HepG2 (cell line): ENCODE results near the gene CEBPB. TPM values are rescaled to one million over a fixed set of nuclear protein-coding genes. Genes with fewer than 3 reads are reported as not detected.

Experiments
- AKAP8 ChIP-seq: sonication (generic); formaldehyde crosslinking; IDR thresholded peaks from 2 replicates; pipeline ENCODE4 v1.5.1; 2020; ENCODE audit warnings: mild to moderate bottlenecking, missing genetic modification reagents
- CEBPZ ChIP-seq: IDR thresholded peaks from 2 replicates; pipeline ENCODE4 v1.6.1; 2012; ENCODE audit warnings: low read length, improper control_type of control experiment
- CHCHD3 ChIP-seq: sonication (generic); formaldehyde crosslinking; IDR thresholded peaks from 2 replicates; pipeline ENCODE4 v1.8.0; 2022; ENCODE audit warnings: mild to moderate bottlenecking, missing genetic modification reagents, moderate library complexity
- CTCF ChIP-seq: sonication (generic); formaldehyde crosslinking; IDR thresholded peaks from 2 replicates; pipeline ENCODE4 v1.5.0; 2020; ENCODE audit warnings: mild to moderate bottlenecking, missing genetic modification reagents, moderate library complexity
- GFI1 ChIP-seq: sonication (generic); formaldehyde crosslinking; IDR thresholded peaks from 2 replicates; pipeline ENCODE4 v1.5.0; 2020; ENCODE audit warnings: missing genetic modification reagents, mild to moderate bottlenecking, borderline replicate concordance
- GMEB2 ChIP-seq: IDR thresholded peaks from 2 replicates; pipeline ENCODE4 v1.6.1; 2016; ENCODE audit warnings: missing biosample characterization, missing genetic modification reagents, low read depth
- KDM3A ChIP-seq: IDR thresholded peaks from 2 replicates; pipeline ENCODE4 v1.6.1; 2018; ENCODE audit warnings: low read depth, missing compliant biosample characterization
- KDM5A ChIP-seq: fragments of 200-600 bp; sonication (generic); IDR thresholded peaks from 2 replicates; pipeline ENCODE4 v1.7.0; 2018; ENCODE audit warnings: antibody characterized with exemption, mild to moderate bottlenecking, low read length, borderline replicate concordance
- MAF1 ChIP-seq: sonication (generic); formaldehyde crosslinking; IDR thresholded peaks from 2 replicates; pipeline ENCODE4 v1.5.0; 2020; ENCODE audit warnings: missing genetic modification reagents, borderline replicate concordance
- SIN3A ChIP-seq: IDR thresholded peaks from 2 replicates; pipeline ENCODE4 v1.6.1; 2011; ENCODE audit warnings: low read depth, mild to moderate bottlenecking, control low read depth, low read length, borderline replicate concordance
- TCF7L2 ChIP-seq: IDR thresholded peaks from 2 replicates; pipeline ENCODE4 v1.6.1; 2011; ENCODE audit warnings: mild to moderate bottlenecking, low read depth, low read length, moderate library complexity
- ZBTB10 ChIP-seq: sonication (generic); formaldehyde crosslinking; IDR thresholded peaks from 2 replicates; pipeline ENCODE4 v1.4.0; 2020; ENCODE audit warnings: missing genetic modification reagents, borderline replicate concordance
- ZNF33B ChIP-seq: sonication (generic); formaldehyde crosslinking; IDR thresholded peaks from 2 replicates; pipeline ENCODE4 v1.5.1; 2020; ENCODE audit warnings: mild to moderate bottlenecking, missing genetic modification reagents
- ZNF496 ChIP-seq: sonication (generic); formaldehyde crosslinking; IDR thresholded peaks from 2 replicates; pipeline ENCODE4 v1.8.1; 2023; ENCODE audit warnings: mild to moderate bottlenecking, moderate library complexity, missing genetic modification reagents; ENCODE audit not compliant: insufficient replicate concordance
- ZNF558 ChIP-seq: sonication (generic); formaldehyde crosslinking; IDR thresholded peaks from 2 replicates; pipeline ENCODE4 v1.9.0; 2022; ENCODE audit warnings: mild to moderate bottlenecking, missing genetic modification reagents, borderline replicate concordance
- polyA plus RNA-seq, 8 experiments: library from polyadenylated mRNA; depleted of rRNA in 3 of 8; stranded (reverse) in 7 of 8; unstranded in 1 of 8; fragments of >200 nt; fragmentation: Illumina TruSeq in 4 of 8; extraction: Trizol in 4 of 8; gene quantifications; 2 replicates each; pipeline versions ENCODE4 v1.2.1 to v1.2.3, GENCODE V29; 2011 to 2016; ENCODE audit warnings: low read depth in 4 of 8, missing spikeins in 1 of 8, mixed read lengths in 1 of 8; ENCODE audit not compliant: insufficient read depth in 1 of 8
- total RNA-seq, 5 experiments: library from RNA; depleted of rRNA; stranded (reverse); fragments of >200 nt; fragmentation: Illumina TruSeq; extraction: Trizol; gene quantifications; 2 replicates each; pipeline ENCODE4 v1.2.3, GENCODE V29; 2016; ENCODE audit warnings: low read depth in 1 of 5
- TF ChIP-seq, protein P1 (sequence below): sonication (generic); formaldehyde crosslinking; IDR thresholded peaks from 2 replicates; pipeline ENCODE4 v1.9.0; 2021; ENCODE audit warnings: missing genetic modification reagents, borderline replicate concordance
- TF ChIP-seq, protein P2 (sequence below): sonication (generic); formaldehyde crosslinking; IDR thresholded peaks from 2 replicates; pipeline ENCODE4 v1.5.0; 2020; ENCODE audit warnings: missing genetic modification reagents, mild to moderate bottlenecking, borderline replicate concordance

Gene CEBPB
- total and polyA plus RNA-seq, 2 of the 13 experiments (the other 11 are each of a cell fraction or from before 2014, with no cell fraction given) = 18.5 to 28.2 TPM

DNA sequence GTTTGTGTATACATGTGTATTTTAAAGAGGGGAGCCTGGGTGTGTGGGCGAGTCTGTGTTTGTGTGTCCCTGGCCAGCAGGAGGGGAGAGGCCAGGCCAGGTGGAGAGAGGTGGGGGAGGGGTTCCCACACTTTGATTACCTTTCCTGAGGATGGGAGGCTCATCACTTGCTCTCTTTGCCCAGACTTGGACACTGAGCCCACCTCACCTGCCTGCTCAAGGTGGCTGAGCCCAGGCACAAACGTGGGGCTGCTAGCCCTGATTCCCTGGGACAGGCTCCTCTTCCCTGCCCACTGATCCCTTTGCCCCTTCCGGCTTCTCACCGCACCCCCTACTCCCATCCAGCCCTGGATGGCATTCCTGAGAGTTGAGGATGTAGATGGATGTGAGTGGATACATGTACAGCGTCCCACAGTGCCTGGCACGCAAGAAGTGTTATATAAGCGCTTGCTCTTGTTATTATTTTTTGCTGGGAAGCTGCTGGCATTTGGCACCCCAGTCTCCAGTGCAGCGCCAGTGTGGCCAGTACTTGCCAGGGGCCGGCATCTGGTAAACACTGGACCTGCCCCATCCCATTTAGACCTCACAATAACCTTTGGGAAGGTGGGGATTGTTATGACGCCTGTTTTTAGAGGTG lies 2.7 kb downstream of the CEBPB start (continued):
- TF ChIP-seq ZBTB10 (CRISPR knock-in tag) = no peak
- no peak; the same call in 1 of the 2 replicates for TF ChIP-seq AKAP8
- 0 out of 2 replicates have a peak, but pooled peaks have one; percentile 18 for TF ChIP-seq ZNF33B (CRISPR knock-in tag)
- TF ChIP-seq ZNF496 = no peak
- TF ChIP-seq GFI1 (CRISPR knock-in tag) = no peak
- no peak for TF ChIP-seq KDM5A
- TF ChIP-seq, protein P1, sequence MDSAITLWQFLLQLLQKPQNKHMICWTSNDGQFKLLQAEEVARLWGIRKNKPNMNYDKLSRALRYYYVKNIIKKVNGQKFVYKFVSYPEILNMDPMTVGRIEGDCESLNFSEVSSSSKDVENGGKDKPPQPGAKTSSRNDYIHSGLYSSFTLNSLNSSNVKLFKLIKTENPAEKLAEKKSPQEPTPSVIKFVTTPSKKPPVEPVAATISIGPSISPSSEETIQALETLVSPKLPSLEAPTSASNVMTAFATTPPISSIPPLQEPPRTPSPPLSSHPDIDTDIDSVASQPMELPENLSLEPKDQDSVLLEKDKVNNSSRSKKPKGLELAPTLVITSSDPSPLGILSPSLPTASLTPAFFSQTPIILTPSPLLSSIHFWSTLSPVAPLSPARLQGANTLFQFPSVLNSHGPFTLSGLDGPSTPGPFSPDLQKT (CRISPR knock-in tag) = no peak
- TF ChIP-seq TCF7L2 = no peak
- TF ChIP-seq CHCHD3 (CRISPR knock-in tag) = no peak
- TF ChIP-seq, protein P2, sequence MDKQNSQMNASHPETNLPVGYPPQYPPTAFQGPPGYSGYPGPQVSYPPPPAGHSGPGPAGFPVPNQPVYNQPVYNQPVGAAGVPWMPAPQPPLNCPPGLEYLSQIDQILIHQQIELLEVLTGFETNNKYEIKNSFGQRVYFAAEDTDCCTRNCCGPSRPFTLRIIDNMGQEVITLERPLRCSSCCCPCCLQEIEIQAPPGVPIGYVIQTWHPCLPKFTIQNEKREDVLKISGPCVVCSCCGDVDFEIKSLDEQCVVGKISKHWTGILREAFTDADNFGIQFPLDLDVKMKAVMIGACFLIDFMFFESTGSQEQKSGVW = no peak
- TF ChIP-seq CEBPZ = no peak
- TF ChIP-seq KDM3A = no peak
- TF ChIP-seq SIN3A = no peak
- no peak for TF ChIP-seq ZNF558 (CRISPR knock-in tag)
- no peak for TF ChIP-seq MAF1 (CRISPR knock-in tag)
- no peak for TF ChIP-seq CTCF
- TF ChIP-seq GMEB2 (CRISPR knock-in tag) = no peak
